ENCODE data around the gene TM2D1.
"Not testable (repeated sequence)": the region's sequence is repeated elsewhere in the genome, so short reads cannot be mapped to it uniquely, and the experiment has no call there.

DNA sequence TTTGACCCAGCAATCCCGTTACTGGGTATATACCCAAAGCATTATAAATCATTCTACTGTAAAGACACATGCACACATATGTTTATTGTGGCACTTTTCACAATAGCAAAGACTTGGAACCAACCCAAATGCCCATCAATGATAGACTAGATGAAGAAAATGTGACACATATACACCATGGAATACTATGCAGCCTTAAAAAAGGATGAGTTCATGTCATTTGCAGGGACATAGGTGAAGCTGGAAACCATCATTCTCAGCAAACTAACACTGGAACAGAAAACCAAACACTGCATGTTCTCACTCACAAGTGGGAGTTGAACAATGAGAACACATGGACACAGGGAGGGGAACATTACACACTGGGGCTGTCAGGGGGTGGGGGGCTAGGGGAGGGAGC, 5.7 kb upstream of the TM2D1 start:
- TF ChIP-seq, protein P1, sequence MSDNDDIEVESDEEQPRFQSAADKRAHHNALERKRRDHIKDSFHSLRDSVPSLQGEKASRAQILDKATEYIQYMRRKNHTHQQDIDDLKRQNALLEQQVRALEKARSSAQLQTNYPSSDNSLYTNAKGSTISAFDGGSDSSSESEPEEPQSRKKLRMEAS (IDR thresholded peaks at IDR 0.05): not testable (repeated sequence)
- TF ChIP-seq, protein P2, sequence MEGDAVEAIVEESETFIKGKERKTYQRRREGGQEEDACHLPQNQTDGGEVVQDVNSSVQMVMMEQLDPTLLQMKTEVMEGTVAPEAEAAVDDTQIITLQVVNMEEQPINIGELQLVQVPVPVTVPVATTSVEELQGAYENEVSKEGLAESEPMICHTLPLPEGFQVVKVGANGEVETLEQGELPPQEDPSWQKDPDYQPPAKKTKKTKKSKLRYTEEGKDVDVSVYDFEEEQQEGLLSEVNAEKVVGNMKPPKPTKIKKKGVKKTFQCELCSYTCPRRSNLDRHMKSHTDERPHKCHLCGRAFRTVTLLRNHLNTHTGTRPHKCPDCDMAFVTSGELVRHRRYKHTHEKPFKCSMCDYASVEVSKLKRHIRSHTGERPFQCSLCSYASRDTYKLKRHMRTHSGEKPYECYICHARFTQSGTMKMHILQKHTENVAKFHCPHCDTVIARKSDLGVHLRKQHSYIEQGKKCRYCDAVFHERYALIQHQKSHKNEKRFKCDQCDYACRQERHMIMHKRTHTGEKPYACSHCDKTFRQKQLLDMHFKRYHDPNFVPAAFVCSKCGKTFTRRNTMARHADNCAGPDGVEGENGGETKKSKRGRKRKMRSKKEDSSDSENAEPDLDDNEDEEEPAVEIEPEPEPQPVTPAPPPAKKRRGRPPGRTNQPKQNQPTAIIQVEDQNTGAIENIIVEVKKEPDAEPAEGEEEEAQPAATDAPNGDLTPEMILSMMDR (IDR thresholded peaks at IDR 0.05; ENCODE audit: low read depth, low read length, missing input control): not testable (repeated sequence)
- TF ChIP-seq TAF1 (conservative IDR thresholded peaks at IDR 0.05); FOXA1 (IDR thresholded peaks at IDR 0.05); RAD21 (IDR thresholded peaks at IDR 0.05); SP1 (IDR thresholded peaks at IDR 0.05); YY1 (IDR thresholded peaks at IDR 0.05): not testable (repeated sequence)

Measured in liver (tissue), 3 donors.